Measurements from ENCODE around the gene DLX2. TPM values are rescaled to one million over a fixed set of nuclear protein-coding genes. Genes with fewer than 3 reads are reported as not detected.
"Not testable (repeated sequence)": the region's sequence is repeated elsewhere in the genome, so short reads cannot be mapped to it uniquely, and the experiment has no call there.

The DLX2 gene
- total RNA-seq, 2 donors from 2014 or later: not detected

GRCh38 chr2:172119089-172119488, 16.4 kb upstream of the DLX2 start:
- no peak for DNase-seq (ENCODE audit: low spot score)
- no peaks in the 10 kb centered on the region for H3K4me1 ChIP-seq
- H3K4me3 ChIP-seq: no peak overlapping the region
- no peaks in the 10 kb centered on the region for H3K36me3 ChIP-seq
- no peaks in the 10 kb centered on the region for H3K27me3 ChIP-seq
- no peaks in the 10 kb centered on the region for H3K9me3 ChIP-seq
- H3K27ac ChIP-seq: no peak overlapping the region
- no peak for TF ChIP-seq CTCF (IDR thresholded peaks at IDR 0.05)

- Histone ChIP-seq H3K36me3 (no peaks in the 10 kb centered on the region), H3K27me3 (no peaks in the 10 kb centered on the region), H3K9me3 (no peaks in the 10 kb centered on the region), H3K27ac (no peak overlapping the region), H3K4me3 (no peak overlapping the region), H3K4me1 (no peaks in the 10 kb centered on the region)
- TF ChIP-seq CTCF (IDR thresholded peaks at IDR 0.05): no peak
- DNase-seq (ENCODE audit: low spot score): no peak
Observed at GRCh38 chr2:172116107-172116506, 13.4 kb upstream of the DLX2 start.

- H3K36me3 ChIP-seq: no peaks in the 10 kb centered on the region
- no peaks in the 10 kb centered on the region for H3K9me3 ChIP-seq
- H3K27ac ChIP-seq: no peak overlapping the region
- no peak overlapping the region for H3K4me3 ChIP-seq
- no peak for DNase-seq (ENCODE audit: low spot score)
- H3K4me1 ChIP-seq: no peaks in the 10 kb centered on the region
- no peaks in the 10 kb centered on the region for H3K27me3 ChIP-seq
- no peak for TF ChIP-seq CTCF (IDR thresholded peaks at IDR 0.05)
Observed at GRCh38 chr2:172114579-172114978, 11.9 kb upstream of the DLX2 start.

- H3K9me3 ChIP-seq; H3K4me1 ChIP-seq; H3K4me3 ChIP-seq; DNase-seq (ENCODE audit: low spot score); H3K36me3 ChIP-seq; H3K27me3 ChIP-seq; H3K27ac ChIP-seq: not testable (repeated sequence)
Observed at GRCh38 chr2:172114176-172114575, 11.5 kb upstream of the DLX2 start.

GRCh38 chr2:172113617-172114016, 10.9 kb upstream of the DLX2 start:
- no peak overlapping the region for H3K27ac ChIP-seq
- H3K27me3 ChIP-seq: peaks cover 1 to 4% of the 10 kb centered on the region in 2 donors
- peak in 1 of 2 donors; percentile 55 for TF ChIP-seq CTCF (IDR thresholded peaks at IDR 0.05)
- H3K4me3 ChIP-seq: no peak overlapping the region
- no peaks in the 10 kb centered on the region for H3K9me3 ChIP-seq
- no peak for DNase-seq (ENCODE audit: low spot score)
- H3K36me3 ChIP-seq: no peaks in the 10 kb centered on the region
- no peaks in the 10 kb centered on the region for H3K4me1 ChIP-seq

GRCh38 chr2:172109988-172110811, 7.5 kb upstream of the DLX2 start:
- H3K27me3 ChIP-seq: peaks cover 34 to 36% of the 10 kb centered on the region in 2 donors
- peaks cover 0 to 22% of the 10 kb centered on the region in 2 donors for H3K4me1 ChIP-seq
- no peak overlapping the region for H3K27ac ChIP-seq
- H3K36me3 ChIP-seq: no peaks in the 10 kb centered on the region
- no peak overlapping the region for H3K4me3 ChIP-seq
- TF ChIP-seq CTCF (IDR thresholded peaks at IDR 0.05): no peak
- no peaks in the 10 kb centered on the region for H3K9me3 ChIP-seq
- no peak for DNase-seq (ENCODE audit: low spot score)

Data from right atrium auricular region (tissue), 2 donors.